GM19025 (cell line): ENCODE measurements around the gene CACNB2.

Experiments
- ATAC-seq: cut with Tn5 transposase; IDR thresholded peaks from one replicate; pipeline ENCODE4 v1.9.1; 2021; ENCODE audit warnings: mild to moderate bottlenecking, low read depth, moderate library complexity; ENCODE audit not compliant: unreplicated experiment

The CACNB2 gene

DNA sequence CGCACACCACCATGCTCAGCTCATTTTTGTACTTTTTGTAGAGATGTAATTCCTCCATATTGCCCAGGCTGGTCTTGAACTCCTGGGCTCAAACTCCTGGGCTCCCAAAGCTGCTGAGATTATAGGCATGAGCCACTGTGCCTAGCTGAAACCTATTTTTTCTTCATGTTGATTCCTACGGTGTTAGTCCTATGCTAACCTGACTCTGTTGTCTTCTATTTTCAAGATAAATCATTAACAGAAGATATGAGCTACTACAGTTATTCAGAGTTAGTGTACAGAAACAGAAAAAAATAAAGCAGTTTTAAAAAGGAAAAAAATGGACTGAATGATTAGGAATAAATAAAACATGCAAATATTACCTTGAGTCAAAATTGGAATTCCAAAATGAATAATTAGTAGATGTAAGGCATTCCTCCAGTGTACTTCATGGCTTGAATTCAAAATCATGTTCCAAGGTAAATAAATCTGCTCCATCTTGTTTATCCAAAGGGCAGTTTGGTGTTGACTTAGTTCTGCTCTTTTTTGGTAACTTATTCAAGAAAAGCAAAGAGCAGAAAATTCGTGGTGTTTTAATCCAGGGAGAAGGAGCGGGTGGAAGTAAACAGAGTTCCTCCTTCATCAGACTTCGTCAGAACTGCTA lies 185.8 kb downstream of the CACNB2 start:
- no peak for ATAC-seq

DNA sequence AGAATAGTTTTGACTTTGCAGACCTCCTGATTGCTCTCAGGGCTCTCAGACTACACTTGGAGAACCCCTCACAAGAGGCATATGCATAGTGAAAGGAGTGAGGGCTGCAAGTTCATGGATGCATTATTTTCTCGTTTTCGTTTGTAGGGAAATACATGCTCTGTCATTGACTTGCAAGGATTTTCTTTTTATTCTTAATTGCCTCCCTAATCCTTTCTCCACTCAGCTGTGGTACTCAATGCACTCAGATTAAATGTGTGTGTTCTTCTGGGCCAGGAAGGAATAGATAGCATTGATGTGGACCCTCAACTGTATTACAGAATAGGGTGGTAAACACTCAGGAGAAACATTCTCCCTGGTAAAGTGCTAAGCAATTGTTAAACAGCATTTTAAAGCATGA lies 188.7 kb downstream of the CACNB2 start:
- ATAC-seq: no peak

DNA sequence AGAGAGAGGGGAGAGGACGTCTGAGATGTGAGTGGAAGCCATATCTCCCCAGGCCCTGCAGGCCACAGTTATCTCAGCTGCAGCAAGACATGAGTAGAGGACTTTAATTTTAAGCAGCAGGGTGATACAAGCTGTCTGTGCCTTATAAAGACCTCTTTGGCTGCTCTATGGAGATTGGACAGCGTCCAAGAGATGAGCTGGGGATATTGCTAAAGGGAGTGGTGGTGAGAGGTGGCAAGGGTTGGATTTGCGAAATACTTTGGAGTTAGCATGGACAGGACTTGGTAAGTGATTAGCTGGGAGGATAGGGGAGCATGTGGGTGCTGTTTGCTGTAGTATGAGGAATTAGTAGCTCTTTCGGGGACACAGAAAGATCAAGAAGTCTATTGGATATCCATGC lies 191.8 kb downstream of the CACNB2 start:
- no peak for ATAC-seq

DNA sequence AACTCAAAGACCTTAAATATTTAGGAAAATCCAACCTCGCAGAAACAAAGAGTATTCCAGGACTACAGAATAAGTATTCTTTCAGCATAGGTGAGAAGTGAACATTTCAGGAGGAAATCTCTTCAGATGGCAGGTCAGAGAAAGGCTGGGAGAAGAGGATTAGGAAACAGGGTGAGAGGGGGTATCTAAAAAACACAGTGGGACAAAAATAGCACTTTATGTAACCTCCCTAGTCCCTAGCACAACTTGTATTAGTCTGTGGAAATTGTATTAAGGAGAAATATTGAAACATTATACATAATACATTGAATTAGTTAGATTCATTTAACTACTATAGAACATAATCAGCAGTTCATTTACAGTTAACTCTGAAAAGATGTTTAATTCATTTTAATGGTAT lies 192.3 kb downstream of the CACNB2 start:
- ATAC-seq: no peak

DNA sequence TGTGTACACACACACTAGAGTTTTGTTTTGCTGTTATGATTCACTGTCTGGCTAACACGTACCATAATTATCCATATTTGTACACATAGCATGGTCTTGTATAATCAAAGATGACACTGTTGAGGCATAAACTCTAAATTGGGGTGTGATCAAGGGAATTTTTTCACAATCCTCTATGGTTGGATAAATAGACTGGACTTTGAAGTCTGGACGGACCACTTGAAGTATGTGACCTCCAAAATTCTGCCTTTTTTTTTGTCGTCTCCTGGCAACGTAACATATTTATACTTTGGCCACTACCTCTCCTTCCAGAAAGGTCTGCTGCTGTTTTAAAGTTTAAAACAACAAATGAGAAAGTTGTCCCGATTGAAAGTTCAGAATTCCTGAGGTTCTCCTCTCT lies 193.4 kb downstream of the CACNB2 start:
- ATAC-seq: no peak

DNA sequence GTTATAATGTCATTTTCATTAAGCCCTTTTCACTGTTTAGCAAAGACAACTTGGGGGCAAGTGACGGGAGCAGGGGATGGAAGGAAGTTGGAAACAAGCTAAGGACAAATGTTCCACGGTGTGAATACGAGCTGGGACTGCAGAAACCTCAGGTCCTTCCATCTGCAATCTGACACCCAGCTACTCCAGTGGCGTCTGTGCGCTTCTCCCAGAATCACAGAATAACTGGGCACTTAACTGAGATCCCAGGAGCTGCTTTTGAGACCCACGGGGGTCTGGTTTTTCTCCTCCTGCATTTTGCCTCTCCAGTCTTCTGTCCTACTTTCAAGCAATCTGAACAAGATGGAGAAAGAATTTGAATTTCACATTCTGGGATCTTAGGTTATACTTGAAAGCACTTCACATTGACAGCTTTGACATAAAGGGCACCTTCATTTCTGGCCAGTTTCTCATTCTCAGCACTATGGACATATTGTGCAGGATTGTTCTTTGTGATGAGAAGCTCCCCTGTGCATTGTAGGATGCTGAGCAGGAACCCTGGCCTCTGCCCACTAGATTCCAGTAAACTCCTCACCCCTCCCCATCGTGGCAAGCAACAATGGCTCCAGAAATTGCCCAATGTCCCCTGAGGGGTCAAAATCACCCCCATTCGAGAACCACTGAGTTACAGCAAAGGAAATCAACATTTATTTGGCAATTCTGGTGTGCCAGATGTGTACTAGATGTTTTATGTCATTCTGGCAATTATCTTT lies 194.1 kb downstream of the CACNB2 start:
- no peak for ATAC-seq

DNA sequence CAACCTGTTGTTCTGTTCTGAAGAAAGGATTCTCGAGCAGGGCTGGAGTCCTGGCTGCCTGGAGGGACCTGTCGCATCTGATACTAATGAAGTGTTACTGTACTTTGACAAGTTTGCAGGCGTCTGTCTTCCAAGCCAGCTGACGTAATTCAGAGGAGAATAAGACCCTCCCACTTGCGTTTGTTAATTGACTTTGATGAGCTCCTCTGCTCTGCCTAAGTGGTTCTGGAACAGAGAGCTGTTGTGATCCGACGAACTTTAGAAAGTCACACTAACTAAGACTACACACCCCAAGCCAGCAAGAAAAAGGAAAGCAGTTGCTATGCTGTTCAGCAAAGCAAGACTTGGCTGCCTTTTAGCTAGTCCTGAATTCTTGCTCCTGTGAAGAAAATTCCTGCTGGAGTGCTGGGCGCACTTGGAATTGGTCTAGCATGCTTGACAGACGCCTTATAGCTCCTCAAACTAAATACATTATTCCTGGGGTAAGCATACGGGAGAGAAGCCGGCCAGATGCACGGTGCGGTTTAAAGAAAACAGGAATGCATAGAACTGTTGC lies 200.3 kb downstream of the CACNB2 start:
- no peak for ATAC-seq

DNA sequence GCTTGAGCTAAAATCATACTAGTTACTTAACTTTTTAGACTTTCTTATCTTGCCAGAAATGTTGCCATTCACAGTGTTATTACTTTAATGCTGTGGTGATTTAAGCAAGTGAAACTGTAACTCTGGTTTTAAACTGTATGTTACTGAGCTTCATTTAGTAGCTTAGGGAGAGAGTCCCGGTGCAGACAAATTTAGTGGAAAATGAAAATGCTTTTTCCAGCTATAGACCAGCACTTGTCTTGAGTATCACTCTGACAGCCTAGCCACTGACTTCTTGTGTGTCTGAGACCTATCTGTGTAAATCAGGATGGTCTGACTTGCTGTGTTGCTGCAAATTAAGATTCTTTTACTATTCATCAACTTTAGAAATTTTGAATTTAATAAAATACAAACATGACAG lies 200.8 kb downstream of the CACNB2 start:
- ATAC-seq: no peak

DNA sequence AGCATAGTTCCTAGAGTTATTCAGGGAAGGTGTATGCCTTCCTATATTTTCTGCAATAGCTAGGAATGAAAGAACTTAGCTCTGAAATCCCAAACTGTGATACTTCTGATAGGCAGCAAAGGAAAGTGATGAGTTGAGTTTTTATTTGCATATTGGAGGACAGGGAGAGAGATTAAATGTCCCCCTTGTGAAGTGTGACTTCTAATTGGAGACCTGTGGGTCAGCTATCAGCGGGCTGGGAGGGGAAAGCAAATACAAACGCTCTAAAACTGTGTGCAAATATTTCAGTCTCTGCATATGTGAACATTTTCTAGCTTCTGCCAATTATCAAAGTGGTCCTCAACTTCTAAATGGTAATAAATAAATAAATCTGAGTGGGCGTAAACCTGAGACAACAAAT lies 203.3 kb downstream of the CACNB2 start:
- no peak for ATAC-seq

DNA sequence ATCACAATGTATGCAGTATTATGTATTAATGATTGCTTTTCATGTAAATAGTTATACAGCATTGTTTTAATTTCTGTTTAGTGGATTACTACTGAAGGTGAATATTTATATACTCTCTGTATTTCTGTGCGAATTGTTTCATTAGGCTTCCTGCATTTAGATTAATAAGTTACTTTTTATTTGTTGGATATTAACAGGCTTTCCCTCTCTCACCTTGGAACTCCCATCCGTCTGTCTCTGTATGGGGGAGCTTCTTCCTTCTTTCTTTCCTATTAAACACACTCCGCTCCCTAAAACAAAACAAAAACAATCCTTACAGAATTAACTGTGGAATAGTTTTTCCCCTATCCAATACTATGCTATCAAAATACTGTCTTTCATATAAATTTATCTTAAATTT lies 205.1 kb downstream of the CACNB2 start:
- no peak for ATAC-seq

DNA sequence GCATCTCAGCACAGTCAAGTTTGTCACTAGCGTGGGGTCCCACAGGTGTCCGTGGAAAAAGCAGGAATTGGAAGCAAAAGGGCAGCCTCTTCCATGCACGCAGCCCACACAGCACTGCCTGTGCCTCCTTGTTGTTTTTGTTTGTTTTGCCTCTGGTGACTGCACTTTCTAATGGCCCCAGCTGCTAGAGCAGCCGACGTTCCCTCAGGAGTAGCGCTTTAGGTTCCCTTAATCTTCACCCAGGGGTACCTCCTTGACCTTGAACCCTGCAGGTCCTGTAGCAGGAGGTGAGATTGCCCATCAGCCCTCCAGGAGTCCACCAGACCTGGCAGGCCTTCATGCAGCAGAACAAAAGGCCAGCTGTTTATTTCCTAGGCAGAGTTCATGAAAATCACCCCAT lies 210.1 kb downstream of the CACNB2 start:
- no peak for ATAC-seq

DNA sequence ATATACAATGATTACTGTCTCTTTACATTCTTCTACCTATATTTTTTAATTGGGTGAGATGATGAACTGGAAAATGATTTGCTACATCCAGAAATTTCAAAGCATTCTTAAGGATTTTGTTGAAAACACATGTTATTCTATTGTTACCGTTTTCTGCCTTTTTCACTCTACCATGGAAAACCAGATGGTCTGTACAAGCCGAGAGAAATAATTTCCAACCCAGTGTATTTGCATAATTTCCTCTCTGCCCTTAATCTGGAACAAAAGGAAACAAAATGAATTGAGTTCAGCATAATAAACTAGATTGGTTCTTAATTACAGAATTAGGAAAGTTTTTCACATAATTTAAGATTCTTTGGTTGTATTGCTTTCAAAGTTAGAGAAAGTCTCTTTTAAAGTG lies 211.2 kb downstream of the CACNB2 start:
- no peak for ATAC-seq

DNA sequence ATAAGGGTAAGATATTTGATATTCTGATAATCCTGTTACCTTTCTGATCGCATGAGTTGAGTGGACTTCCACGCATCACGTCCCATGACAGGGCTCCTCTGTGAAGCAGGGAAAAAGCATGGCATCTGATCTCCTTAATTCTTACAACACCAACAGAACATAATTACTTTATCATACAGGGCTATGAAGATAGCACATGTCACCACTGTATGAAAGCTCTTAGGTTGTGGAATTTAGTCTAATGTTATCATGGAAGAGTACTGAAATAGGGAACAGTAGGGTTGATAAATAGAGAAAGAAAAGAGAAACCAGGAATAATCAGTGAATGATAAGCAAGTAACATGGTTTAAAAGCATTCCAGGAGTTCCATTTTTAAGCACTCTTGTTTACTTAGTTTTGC lies 212.0 kb downstream of the CACNB2 start:
- ATAC-seq: no peak

DNA sequence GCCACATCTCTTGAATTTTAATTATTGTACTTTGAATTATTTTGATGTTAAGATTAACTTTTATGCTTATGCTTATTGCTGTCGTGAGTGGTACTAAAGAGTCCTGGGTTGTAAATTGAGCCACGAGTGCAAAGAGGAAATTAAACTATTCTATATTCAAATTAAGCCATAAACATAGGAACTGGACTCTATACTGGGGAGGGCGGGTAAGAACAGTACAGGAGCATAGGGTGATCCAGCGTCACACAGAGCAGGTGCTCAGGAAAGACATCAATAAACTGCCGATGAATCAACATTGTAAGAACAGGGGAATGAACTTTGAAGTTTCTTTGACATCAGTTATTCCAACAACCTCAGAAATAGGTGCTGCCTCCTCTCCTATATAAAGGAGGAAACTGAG lies 219.6 kb downstream of the CACNB2 start:
- ATAC-seq: no peak

DNA sequence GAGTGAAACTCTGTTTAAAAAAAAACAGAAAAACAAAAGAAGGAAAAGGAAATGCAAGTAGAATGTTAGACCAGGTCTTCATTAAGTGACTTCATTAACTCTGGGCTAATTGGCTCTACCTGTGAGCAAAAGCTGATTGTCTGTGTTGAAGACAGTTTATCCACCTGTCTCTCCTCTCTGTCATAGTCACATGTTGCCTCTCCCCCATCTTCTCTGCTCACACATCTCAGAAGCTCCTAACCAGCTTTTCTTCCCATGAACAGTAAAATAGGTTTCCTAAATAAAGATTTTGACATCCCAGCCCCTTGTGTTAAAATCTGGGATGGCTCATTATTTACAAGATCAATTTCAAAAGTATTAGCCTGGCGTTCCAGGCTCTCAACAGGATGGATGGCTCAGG lies 222.7 kb downstream of the CACNB2 start:
- no peak for ATAC-seq

DNA sequence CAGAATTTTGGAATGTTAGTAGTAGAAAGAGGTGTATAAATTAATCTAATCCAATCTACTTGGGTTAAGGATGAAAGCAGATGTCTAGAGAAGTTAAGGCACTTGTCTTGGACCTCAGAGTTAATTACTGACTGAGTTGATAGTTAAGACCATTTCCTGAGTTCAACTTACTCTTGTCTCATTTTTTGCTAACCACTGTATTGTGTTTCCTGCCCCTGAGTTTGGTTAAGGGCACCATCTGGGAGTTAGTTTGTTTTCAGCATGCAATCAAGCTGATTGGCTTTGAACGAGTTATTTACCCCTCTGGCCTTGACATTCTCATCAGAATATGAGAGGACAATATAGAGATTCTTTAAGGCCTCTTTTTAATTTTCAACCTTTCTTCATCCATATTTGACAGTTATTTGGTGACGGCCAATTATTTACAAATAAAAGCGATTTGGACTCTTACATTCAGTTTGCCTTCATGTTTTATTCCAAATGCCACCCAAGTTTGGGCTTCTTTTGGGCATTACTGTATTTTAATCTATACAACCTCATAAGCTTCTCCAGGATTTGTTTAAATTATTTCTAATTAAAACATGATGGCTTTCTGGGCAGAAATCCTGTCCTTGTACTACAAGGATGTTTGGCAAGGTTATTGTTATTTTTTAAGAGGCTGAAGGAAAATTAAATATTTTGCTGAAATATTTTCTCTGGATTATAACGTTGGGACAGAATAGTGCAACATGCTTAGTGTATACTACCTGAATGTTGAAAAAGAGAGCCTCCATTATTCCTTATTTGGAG lies 225.0 kb downstream of the CACNB2 start:
- ATAC-seq: peak; percentile 82

DNA sequence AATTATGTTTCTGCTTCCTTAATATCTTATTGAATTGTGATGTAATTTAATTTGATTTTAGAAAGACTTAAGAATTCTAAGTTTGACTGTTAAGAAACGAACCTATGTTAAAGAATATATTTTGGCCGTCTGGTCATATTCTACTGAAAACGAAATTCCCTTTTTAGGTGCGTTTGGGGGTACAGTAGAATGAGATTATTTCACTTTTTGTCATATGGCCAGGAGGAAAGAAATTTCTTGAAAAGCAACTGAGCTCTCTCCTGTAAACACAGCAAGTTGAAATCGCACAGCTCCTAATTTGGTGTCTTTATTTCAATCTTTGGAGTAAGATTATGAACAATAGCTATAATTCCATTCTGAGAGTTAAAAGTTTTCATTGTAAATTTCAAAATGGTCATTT lies 227.6 kb downstream of the CACNB2 start:
- ATAC-seq: no peak

DNA sequence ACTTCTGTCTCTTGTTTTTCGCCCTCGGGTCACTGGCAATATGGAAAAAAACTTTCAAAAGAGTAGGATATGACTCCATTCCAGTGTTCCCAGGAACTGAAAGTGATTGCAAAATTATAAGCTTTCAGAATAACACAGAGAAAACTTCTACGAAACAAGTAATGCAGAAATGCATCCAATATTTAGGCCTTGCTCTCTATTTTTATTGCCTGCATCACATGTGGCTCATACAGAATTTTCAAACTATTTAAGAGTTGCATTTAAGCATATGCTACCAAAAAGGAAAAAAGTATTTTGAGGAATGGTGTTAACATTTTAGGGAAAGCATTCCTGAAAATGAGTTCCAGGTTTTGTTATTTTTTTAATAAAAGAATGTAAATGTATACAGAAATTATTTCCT lies 228.0 kb downstream of the CACNB2 start:
- ATAC-seq: no peak

DNA sequence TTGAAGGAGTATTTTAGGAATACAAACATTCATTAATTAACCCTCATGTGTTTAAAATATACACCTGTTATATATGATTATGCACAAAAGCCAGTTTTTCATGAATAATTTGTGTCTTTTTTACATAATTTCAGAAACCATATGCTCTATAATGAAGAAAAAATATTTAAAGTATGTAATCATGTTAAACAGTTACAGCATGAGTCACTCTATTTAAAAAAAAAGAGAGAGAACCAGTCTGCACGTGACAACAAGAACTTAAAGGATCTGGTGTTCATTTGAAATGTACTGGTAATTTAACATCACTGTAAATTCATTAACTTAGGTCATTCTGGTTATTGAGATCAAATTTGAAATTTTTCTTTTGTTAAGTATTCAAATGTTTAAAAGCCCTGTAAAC lies 228.5 kb downstream of the CACNB2 start:
- no peak for ATAC-seq

DNA sequence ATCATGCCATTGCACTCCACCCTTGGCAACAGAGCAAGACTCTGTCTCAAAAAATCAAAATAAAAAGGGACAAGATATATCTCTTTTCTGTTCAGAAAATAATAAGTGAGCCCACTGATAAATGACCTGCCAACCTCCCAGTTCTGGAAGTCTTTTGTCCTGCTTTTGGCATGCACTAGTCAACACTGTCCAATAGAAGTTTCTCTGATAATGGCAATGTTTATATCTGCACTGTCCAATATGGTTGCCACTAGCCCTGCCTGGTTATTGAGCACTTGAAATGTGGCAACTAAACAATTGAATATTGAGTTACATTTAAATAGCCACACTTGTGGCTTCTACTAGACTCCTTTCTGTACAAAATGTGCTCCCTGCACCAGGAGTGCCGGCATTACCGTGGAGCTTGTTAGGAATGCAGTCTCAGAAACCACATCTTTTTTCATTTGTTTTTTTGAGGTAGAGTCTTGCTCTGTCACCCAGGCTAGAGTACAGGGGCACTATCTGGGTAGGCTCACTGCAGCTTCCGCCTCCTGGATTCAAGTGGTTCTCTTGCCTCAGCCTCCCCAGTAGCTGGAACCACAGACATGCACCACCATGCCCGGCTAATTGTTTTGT lies 229.7 kb downstream of the CACNB2 start:
- no peak for ATAC-seq

DNA sequence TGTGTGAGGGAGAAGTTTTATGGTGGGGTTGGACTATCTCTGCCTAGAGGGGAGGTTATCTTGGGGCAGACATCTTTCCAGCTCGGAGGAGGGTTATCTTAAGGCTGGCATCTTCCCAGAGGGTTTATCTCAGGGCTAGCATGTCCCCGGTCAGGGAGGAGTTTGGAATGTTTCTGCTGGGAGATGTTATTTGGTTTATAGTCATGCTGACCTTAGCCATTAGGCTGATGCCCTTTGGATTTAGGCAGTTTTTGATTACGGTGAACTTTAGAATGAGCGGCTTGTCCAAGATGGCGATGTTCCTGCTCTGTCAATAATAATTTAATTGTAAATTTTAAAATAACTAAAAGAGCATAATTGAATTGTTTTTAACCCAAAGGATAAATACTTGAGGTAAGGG lies 236.4 kb downstream of the CACNB2 start:
- ATAC-seq: no peak
